A549 (cell line): ENCODE measurements around the gene VPS26A.

Experiments
- EHF ChIP-seq: fragments of 250-450 bp; sonication (Bioruptor Pico); IDR thresholded peaks from 2 replicates; pipeline ENCODE4 v1.5.0; 2020; ENCODE audit warnings: mild to moderate bottlenecking
- EP300 ChIP-seq, 2 experiments: fragments of >200 bp; sonication (Bioruptor Twin); formaldehyde crosslinking; IDR thresholded peaks; 2 replicates in 1 of 2; 3 replicates in 1 of 2; pipeline ENCODE4 v1.6.1; 2016 to 2017
- FOSL2 ChIP-seq, 2 experiments: fragments of 450-650 bp in 1 of 2; fragments of >200 bp in 1 of 2; sonication (Bioruptor Twin) in 1 of 2; formaldehyde crosslinking; IDR thresholded peaks; 2 replicates each; pipeline versions ENCODE4 v1.5.0 to v1.6.1; 2016 to 2020; ENCODE audit warnings: mild to moderate bottlenecking in 1 of 2, moderate library complexity in 1 of 2
- HMGXB4 ChIP-seq: fragments of 250-450 bp; sonication (Bioruptor Pico); IDR thresholded peaks from 2 replicates; pipeline ENCODE4 v1.5.0; 2021; ENCODE audit warnings: mild to moderate bottlenecking, moderate library complexity, borderline replicate concordance
- MAX ChIP-seq: IDR thresholded peaks from 2 replicates; pipeline ENCODE4 v1.6.1; 2012
- NPAS2 ChIP-seq: fragments of 250-450 bp; sonication (Bioruptor Pico); IDR thresholded peaks from 2 replicates; pipeline ENCODE4 v1.8.0; 2022; ENCODE audit warnings: mild to moderate bottlenecking, moderate library complexity, borderline replicate concordance
- RAD21 ChIP-seq, 2 experiments: fragments of >200 bp in 1 of 2; sonication (Bioruptor Twin) in 1 of 2; formaldehyde crosslinking in 1 of 2; IDR thresholded peaks in 1 of 2; conservative IDR thresholded peaks in 1 of 2; 2 replicates in 1 of 2; 3 replicates in 1 of 2; pipeline ENCODE4 v1.6.1; 2012 to 2018; ENCODE audit warnings: inconsistent platforms in 1 of 2
- RFX5 ChIP-seq: fragments of 450-650 bp; IDR thresholded peaks from 2 replicates; pipeline ENCODE4 v1.7.1; 2014; ENCODE audit warnings: antibody characterized with exemption, mild to moderate bottlenecking, moderate library complexity
- TF ChIP-seq, protein P1 (sequence below): fragments of >200 bp; sonication (Bioruptor Twin); formaldehyde crosslinking; IDR thresholded peaks from 3 replicates; pipeline ENCODE4 v1.5.1; 2016
- TF ChIP-seq, protein P2 (sequence below): fragments of 200-600 bp; sonication (generic); IDR thresholded peaks from 2 replicates; pipeline ENCODE4 v1.6.1; 2016; ENCODE audit warnings: antibody characterized with exemption, mild to moderate bottlenecking, moderate library complexity

DNA sequence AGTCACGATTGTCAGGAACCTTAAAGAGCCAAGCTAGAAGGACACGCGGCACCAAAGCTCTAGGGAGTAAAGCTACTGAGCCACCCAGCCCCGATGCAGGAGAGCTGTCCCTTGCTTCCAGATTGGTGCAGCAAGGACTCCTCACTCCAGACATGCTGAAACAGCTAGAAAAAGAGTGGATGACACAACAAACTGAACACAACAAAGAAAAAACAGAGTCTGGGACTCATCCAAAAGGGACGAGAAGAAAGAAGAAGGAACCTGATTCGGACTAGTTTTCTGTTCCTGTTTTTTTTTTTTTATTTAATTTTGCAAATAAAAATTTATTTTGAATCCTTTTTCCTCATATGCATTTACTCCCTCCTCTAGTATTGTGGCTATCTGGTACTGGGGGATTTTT lies 84.8 kb downstream of the VPS26A start:
- no peak for TF ChIP-seq HMGXB4 (CRISPR knock-in tag)
- no peak for TF ChIP-seq FOSL2 (IDR thresholded peaks at IDR 0.05)
- TF ChIP-seq FOSL2 (CRISPR knock-in tag; IDR thresholded peaks at IDR 0.05) = no peak
- no peak for TF ChIP-seq EP300 (IDR thresholded peaks at IDR 0.05)
- TF ChIP-seq, protein P1, sequence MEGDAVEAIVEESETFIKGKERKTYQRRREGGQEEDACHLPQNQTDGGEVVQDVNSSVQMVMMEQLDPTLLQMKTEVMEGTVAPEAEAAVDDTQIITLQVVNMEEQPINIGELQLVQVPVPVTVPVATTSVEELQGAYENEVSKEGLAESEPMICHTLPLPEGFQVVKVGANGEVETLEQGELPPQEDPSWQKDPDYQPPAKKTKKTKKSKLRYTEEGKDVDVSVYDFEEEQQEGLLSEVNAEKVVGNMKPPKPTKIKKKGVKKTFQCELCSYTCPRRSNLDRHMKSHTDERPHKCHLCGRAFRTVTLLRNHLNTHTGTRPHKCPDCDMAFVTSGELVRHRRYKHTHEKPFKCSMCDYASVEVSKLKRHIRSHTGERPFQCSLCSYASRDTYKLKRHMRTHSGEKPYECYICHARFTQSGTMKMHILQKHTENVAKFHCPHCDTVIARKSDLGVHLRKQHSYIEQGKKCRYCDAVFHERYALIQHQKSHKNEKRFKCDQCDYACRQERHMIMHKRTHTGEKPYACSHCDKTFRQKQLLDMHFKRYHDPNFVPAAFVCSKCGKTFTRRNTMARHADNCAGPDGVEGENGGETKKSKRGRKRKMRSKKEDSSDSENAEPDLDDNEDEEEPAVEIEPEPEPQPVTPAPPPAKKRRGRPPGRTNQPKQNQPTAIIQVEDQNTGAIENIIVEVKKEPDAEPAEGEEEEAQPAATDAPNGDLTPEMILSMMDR = no peak
- no peak for TF ChIP-seq MAX
- no peak for TF ChIP-seq EHF (CRISPR knock-in tag)
- TF ChIP-seq, protein P2, sequence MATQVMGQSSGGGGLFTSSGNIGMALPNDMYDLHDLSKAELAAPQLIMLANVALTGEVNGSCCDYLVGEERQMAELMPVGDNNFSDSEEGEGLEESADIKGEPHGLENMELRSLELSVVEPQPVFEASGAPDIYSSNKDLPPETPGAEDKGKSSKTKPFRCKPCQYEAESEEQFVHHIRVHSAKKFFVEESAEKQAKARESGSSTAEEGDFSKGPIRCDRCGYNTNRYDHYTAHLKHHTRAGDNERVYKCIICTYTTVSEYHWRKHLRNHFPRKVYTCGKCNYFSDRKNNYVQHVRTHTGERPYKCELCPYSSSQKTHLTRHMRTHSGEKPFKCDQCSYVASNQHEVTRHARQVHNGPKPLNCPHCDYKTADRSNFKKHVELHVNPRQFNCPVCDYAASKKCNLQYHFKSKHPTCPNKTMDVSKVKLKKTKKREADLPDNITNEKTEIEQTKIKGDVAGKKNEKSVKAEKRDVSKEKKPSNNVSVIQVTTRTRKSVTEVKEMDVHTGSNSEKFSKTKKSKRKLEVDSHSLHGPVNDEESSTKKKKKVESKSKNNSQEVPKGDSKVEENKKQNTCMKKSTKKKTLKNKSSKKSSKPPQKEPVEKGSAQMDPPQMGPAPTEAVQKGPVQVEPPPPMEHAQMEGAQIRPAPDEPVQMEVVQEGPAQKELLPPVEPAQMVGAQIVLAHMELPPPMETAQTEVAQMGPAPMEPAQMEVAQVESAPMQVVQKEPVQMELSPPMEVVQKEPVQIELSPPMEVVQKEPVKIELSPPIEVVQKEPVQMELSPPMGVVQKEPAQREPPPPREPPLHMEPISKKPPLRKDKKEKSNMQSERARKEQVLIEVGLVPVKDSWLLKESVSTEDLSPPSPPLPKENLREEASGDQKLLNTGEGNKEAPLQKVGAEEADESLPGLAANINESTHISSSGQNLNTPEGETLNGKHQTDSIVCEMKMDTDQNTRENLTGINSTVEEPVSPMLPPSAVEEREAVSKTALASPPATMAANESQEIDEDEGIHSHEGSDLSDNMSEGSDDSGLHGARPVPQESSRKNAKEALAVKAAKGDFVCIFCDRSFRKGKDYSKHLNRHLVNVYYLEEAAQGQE = no peak
- TF ChIP-seq RFX5 = no peak
- no peak for TF ChIP-seq RAD21 (conservative IDR thresholded peaks at IDR 0.05 in 1 of 2, IDR thresholded peaks at IDR 0.05 in 1 of 2)
- no peak for TF ChIP-seq NPAS2 (CRISPR knock-in tag)
